ENCODE measurements around the gene CDKL1.
"Not testable (repeated sequence)": the region's sequence is repeated elsewhere in the genome, so short reads cannot be mapped to it uniquely, and the experiment has no call there.

The CDKL1 gene

GRCh38 chr14:50357753-50358395 lies 38.8 kb downstream of the CDKL1 start:
- in situ Hi-C loops (cut with MboI; ENCODE audit: low sequenced_read_pairs) = no loop called here

GRCh38 chr14:50357124-50357523 lies 39.6 kb downstream of the CDKL1 start:
- in situ Hi-C loops (cut with MboI; ENCODE audit: low sequenced_read_pairs) = no loop called here

GRCh38 chr14:50356283-50356682 lies 40.4 kb downstream of the CDKL1 start:
- in situ Hi-C loops (cut with MboI; ENCODE audit: low sequenced_read_pairs) = not testable (repeated sequence)

GRCh38 chr14:50355692-50356091 lies 41.0 kb downstream of the CDKL1 start:
- in situ Hi-C loops (cut with MboI; ENCODE audit: low sequenced_read_pairs) = no loop called here

- in situ Hi-C loops (cut with MboI; ENCODE audit: low sequenced_read_pairs) = no loop called here
Observed at GRCh38 chr14:50354527-50354926, 42.2 kb downstream of the CDKL1 start.

- in situ Hi-C loops (cut with MboI; ENCODE audit: low sequenced_read_pairs) = no loop called here
Observed at GRCh38 chr14:50353126-50353525, 43.6 kb downstream of the CDKL1 start.

- in situ Hi-C loops (cut with MboI; ENCODE audit: low sequenced_read_pairs) = no loop called here
Observed at GRCh38 chr14:50352584-50352983, 44.1 kb downstream of the CDKL1 start.

GRCh38 chr14:50350975-50351374 lies 45.7 kb downstream of the CDKL1 start:
- in situ Hi-C loops (cut with MboI; ENCODE audit: low sequenced_read_pairs) = no loop called here

GRCh38 chr14:50348933-50349332 lies 47.7 kb downstream of the CDKL1 start:
- in situ Hi-C loops (cut with MboI; ENCODE audit: low sequenced_read_pairs) = no loop called here

GRCh38 chr14:50347521-50347920 lies 49.2 kb downstream of the CDKL1 start:
- in situ Hi-C loops (cut with MboI; ENCODE audit: low sequenced_read_pairs) = no loop called here

- in situ Hi-C loops (cut with MboI; ENCODE audit: low sequenced_read_pairs) = no loop called here
Observed at GRCh38 chr14:50345846-50346422, 50.7 kb downstream of the CDKL1 start.

GRCh38 chr14:50344876-50345563 lies 51.7 kb downstream of the CDKL1 start:
- in situ Hi-C loops (cut with MboI; ENCODE audit: low sequenced_read_pairs) = no loop called here

- in situ Hi-C loops (cut with MboI; ENCODE audit: low sequenced_read_pairs) = no loop called here
Observed at GRCh38 chr14:50344116-50344775, 52.4 kb downstream of the CDKL1 start.

GRCh38 chr14:50343434-50343833 lies 53.2 kb downstream of the CDKL1 start:
- in situ Hi-C loops (cut with MboI; ENCODE audit: low sequenced_read_pairs) = no loop called here

- in situ Hi-C loops (cut with MboI; ENCODE audit: low sequenced_read_pairs) = no loop called here
Observed at GRCh38 chr14:50342221-50343078, 54.2 kb downstream of the CDKL1 start.

- in situ Hi-C loops (cut with MboI; ENCODE audit: low sequenced_read_pairs) = no loop called here
Observed at GRCh38 chr14:50340963-50341362, 55.7 kb downstream of the CDKL1 start.

- in situ Hi-C loops (cut with MboI; ENCODE audit: low sequenced_read_pairs) = no loop called here
Observed at GRCh38 chr14:50340045-50340444, 56.6 kb downstream of the CDKL1 start.

- in situ Hi-C loops (cut with MboI; ENCODE audit: low sequenced_read_pairs) = no loop called here
Observed at GRCh38 chr14:50339178-50339804, 57.4 kb downstream of the CDKL1 start.

GRCh38 chr14:50338587-50338986 lies 58.1 kb downstream of the CDKL1 start:
- in situ Hi-C loops (cut with MboI; ENCODE audit: low sequenced_read_pairs) = no loop called here
